Ascending aorta (tissue), 2 donors: ENCODE data around the gene CCL18. TPM values are rescaled to one million over a fixed set of nuclear protein-coding genes. Genes with fewer than 3 reads are reported as not detected.
"Not testable (repeated sequence)": the region's sequence is repeated elsewhere in the genome, so short reads cannot be mapped to it uniquely, and the experiment has no call there.

ENCODE experiments used
- DNase-seq, 2 donors: peaks; one replicate each; pipeline ENCODE4 v3.0.0-alpha.2; 2019; ENCODE audit warnings: low spot score in 2 of 2
- H3K27ac ChIP-seq, 2 donors: fragments of 200-600 bp; sonication (generic); one replicate each; pipeline ENCODE4 v1.5.1; 2016 to 2017; ENCODE audit warnings: mild to moderate bottlenecking in 1 of 2
- H3K27me3 ChIP-seq: fragments of 200-600 bp; sonication (generic); one replicate; pipeline ENCODE4 v1.5.1; 2017
- H3K36me3 ChIP-seq, 2 donors: fragments of 200-600 bp; sonication (generic); one replicate each; pipeline ENCODE4 v1.5.1; 2016
- H3K4me1 ChIP-seq, 2 donors: fragments of 200-600 bp; sonication (generic); one replicate each; pipeline ENCODE4 v1.5.1; 2016 to 2017; ENCODE audit warnings: mild to moderate bottlenecking in 1 of 2
- H3K4me3 ChIP-seq, 2 donors: fragments of 200-600 bp; sonication (generic); one replicate each; pipeline ENCODE4 v1.5.1; 2016 to 2017; ENCODE audit warnings: mild to moderate bottlenecking in 1 of 2
- H3K9me3 ChIP-seq, 2 donors: fragments of 200-600 bp; sonication (generic); one replicate each; pipeline ENCODE4 v1.5.1; 2016
- intact Hi-C: fragments of 100-400 bp; cut with DNase I; formaldehyde crosslinking; loops from one replicate; pipeline ENCODE4 v1.15.1; 2023
- total RNA-seq: library from RNA; depleted of rRNA; stranded (reverse); fragments of >200 nt; gene quantifications from one replicate; pipeline ENCODE4 v1.1.0, GENCODE V29; 2016
- TF ChIP-seq, protein P1 (sequence below), 3 experiments: fragments of 200-600 bp in 2 of 3; fragments of 450-650 bp in 1 of 3; sonication (generic) in 2 of 3; IDR thresholded peaks; one replicate each; pipeline ENCODE4 v1.5.1; 2016 to 2019; ENCODE audit warnings: antibody characterized with exemption in 3 of 3, mild to moderate bottlenecking in 1 of 3, moderate library complexity in 1 of 3

Gene CCL18
- total RNA-seq, 1 donor from 2014 or later, result not detected

DNA sequence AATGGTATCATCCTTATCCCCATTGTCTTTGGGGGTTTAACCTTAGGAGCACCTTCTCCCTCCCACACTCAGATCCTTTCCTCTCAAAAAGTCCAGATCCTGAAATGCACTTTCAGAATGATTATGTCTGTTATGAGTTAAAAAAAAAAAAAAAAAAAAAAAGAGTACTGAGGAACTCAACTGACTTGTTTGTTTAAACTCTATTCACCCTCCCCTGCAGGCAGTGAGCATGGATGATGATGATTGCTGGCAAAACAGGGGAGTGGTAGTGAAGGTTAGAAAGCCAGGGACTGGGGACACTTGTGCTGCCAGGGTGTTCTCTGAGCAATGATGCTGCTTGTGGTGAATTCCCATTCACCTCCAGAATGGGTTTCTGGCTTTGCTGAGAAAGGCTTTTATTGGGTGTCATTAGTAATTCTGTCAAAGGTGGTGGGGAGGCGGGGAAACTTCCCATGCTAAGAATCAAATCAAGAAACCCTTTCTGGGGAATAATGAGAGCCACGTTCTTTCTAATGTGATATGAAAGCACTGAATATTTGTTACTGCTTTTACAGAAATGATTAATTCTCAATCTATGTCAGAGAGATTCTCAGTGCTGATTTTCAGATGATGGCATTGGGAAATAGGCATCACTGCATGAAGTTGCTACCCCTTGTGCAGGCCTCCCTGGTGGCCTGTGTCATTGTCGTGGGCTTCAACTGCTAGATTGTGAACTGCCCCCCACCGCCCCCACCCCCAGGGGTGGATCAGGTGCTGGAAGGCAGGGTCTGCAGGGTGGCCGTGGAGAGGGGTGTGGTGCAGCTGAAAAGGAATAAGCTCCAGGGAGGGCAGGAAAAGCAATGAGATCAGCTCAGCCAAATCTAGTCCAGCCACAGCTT, 53.7 kb downstream of the CCL18 start:
- Histone ChIP-seq H3K36me3 (no peaks in the 10 kb centered on the region), H3K4me3 (no peak overlapping the region), H3K27ac (no peak overlapping the region), H3K4me1 (no peaks in the 10 kb centered on the region), H3K27me3 (no peaks in the 10 kb centered on the region), H3K9me3 (no peaks in the 10 kb centered on the region)
- no peak for DNase-seq
- TF ChIP-seq, protein P1, sequence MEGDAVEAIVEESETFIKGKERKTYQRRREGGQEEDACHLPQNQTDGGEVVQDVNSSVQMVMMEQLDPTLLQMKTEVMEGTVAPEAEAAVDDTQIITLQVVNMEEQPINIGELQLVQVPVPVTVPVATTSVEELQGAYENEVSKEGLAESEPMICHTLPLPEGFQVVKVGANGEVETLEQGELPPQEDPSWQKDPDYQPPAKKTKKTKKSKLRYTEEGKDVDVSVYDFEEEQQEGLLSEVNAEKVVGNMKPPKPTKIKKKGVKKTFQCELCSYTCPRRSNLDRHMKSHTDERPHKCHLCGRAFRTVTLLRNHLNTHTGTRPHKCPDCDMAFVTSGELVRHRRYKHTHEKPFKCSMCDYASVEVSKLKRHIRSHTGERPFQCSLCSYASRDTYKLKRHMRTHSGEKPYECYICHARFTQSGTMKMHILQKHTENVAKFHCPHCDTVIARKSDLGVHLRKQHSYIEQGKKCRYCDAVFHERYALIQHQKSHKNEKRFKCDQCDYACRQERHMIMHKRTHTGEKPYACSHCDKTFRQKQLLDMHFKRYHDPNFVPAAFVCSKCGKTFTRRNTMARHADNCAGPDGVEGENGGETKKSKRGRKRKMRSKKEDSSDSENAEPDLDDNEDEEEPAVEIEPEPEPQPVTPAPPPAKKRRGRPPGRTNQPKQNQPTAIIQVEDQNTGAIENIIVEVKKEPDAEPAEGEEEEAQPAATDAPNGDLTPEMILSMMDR (IDR thresholded peaks at IDR 0.05), result no peak
- intact Hi-C loops, result no loop called here

DNA sequence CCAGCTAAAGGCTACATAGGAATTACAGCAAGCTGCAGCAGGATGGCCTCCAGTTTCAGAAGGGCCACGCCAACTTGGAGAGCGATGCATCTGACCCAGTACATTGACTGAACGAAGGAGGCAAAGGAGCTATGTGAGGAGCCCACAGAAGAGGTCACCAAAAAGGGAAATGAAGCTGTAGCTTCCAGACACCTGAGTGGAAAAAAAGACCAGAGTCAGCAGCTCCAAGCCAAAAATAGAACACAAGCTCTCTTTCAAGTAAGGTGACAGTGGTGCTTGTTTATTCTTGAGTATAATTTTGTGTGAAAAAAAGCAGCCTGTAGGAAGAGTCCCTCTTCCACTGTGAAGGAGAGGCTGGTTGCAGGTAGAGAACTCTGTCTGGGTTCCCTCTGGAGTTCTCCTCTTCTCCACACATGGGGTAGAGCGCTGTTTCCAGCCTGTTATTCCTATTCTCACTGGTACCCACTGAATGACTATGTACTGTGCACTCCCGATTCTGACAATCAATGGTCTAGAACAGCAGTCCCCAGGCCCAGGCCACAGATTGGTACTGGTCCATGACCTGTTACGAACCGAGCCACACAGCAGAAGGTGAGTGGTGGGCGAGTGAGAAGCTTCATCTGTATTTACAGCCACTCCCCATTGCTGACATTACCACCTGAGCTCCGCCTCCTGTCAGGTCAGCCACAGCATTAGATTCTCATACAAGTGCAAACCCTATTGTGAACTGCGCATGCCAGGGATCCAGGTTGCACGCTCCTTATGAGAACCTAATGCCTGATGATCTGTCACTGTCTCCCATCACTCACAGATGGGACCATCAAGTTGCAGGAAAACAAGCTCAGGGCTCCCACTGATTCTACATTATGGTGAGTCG, 54.6 kb downstream of the CCL18 start:
- Histone ChIP-seq H3K9me3 (no peaks in the 10 kb centered on the region), H3K27me3 (no peaks in the 10 kb centered on the region), H3K4me1 (no peaks in the 10 kb centered on the region), H3K4me3 (no peak overlapping the region), H3K27ac (no peak overlapping the region), H3K36me3 (no peaks in the 10 kb centered on the region)
- intact Hi-C loops, result no loop called here
- TF ChIP-seq, protein P1 (IDR thresholded peaks at IDR 0.05), result no peak
- DNase-seq, result no peak

DNA sequence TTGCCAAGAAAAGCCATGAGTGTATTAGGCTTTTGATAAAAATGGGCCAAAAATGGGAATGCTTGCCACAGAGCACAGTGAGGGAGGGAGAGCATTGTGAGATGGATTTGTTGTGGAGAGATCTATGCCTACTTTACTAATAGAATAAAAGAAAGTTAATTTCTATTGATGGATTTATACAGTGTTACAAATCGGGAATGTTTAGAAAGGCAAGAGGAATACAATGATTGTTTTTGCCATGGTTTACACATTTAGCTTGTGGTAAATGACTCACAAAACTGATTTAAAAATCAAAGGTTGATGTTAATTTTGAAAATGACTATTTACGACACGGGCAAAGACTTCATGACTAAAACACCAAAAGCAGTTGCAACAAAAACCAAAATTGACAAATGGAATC, 56.1 kb downstream of the CCL18 start:
- TF ChIP-seq, protein P1 (IDR thresholded peaks at IDR 0.05), result no peak
- intact Hi-C loops, result no loop called here
- no peaks in the 10 kb centered on the region for H3K9me3 ChIP-seq
- no peak overlapping the region for H3K27ac ChIP-seq
- no peaks in the 10 kb centered on the region for H3K27me3 ChIP-seq
- H3K36me3 ChIP-seq, result no peaks in the 10 kb centered on the region
- no peak for DNase-seq
- H3K4me1 ChIP-seq, result no peaks in the 10 kb centered on the region
- H3K4me3 ChIP-seq, result no peak overlapping the region

DNA sequence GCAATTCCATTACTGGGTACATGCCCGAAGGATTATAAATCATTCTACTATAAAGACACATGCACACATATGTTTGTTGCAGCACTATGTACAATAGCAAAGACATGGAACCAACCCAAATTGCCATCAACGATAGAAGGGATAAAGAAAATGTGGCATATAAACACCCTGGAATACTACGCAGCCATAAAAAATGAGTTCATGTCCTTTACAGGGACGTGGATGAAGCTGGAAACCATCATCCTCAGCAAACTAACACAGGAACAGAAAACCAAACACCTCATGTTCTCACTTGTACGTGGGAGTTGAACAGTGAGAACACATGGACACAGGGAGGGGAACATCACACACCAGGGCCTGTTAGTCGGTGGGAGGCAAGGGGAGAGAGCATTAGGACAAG, 57.0 kb downstream of the CCL18 start:
- H3K4me3 ChIP-seq, intact Hi-C loops, H3K4me1 ChIP-seq, H3K9me3 ChIP-seq, H3K27ac ChIP-seq, H3K27me3 ChIP-seq, DNase-seq, H3K36me3 ChIP-seq: not testable (repeated sequence)

Other genes with a start within 250 kb of the CCL18 start
- gene HEATR9, start 195.4 kb upstream of the CCL18 start, total RNA-seq, result not detected
- 43.2 TPM for gene CCL5, start 183.9 kb upstream of the CCL18 start, total RNA-seq
- gene RDM1, start 133.5 kb upstream of the CCL18 start, total RNA-seq, result not detected
- not detected for gene LYZL6, start 120.6 kb upstream of the CCL18 start, total RNA-seq
- gene CCL16, start 82.8 kb upstream of the CCL18 start, total RNA-seq, result not detected
- 168 TPM for gene CCL14, start 77.5 kb upstream of the CCL18 start, total RNA-seq
- not detected for gene CCL15, start 62.7 kb upstream of the CCL18 start, total RNA-seq
- gene CCL23, start 46.3 kb upstream of the CCL18 start, total RNA-seq, result 29.7 TPM
- gene CCL3, start 25.9 kb downstream of the CCL18 start, total RNA-seq, result not detected
- not detected for gene CCL4, start 39.6 kb downstream of the CCL18 start, total RNA-seq
- gene TBC1D3B, start 112.4 kb downstream of the CCL18 start, total RNA-seq, result not detected
- not detected for gene CCL3L1, start 132.5 kb downstream of the CCL18 start, total RNA-seq
- not detected for gene CCL4L2, start 146.8 kb downstream of the CCL18 start, total RNA-seq
- not detected for gene TBC1D3I, start 200.3 kb downstream of the CCL18 start, total RNA-seq